GM18498 (cell line): Measurements from ENCODE around the gene KCNE1.
"Not testable (repeated sequence)": the region's sequence is repeated elsewhere in the genome, so short reads cannot be mapped to it uniquely, and the experiment has no call there.

Experiments
- ATAC-seq: cut with Tn5 transposase; IDR thresholded peaks from one replicate; pipeline ENCODE4 v1.9.1; 2021; ENCODE audit warnings: mild to moderate bottlenecking, moderate library complexity; ENCODE audit not compliant: unreplicated experiment

Gene KCNE1

GRCh38 chr21:34428441-34428840, 83.6 kb downstream of the KCNE1 start:
- not testable (repeated sequence) for ATAC-seq

GRCh38 chr21:34427339-34427738, 84.7 kb downstream of the KCNE1 start:
- not testable (repeated sequence) for ATAC-seq

GRCh38 chr21:34423805-34424204, 88.2 kb downstream of the KCNE1 start, which contains the start of gene SMIM34:
TSS of gene SMIM34 (minus strand) at chr21:34423951. CDS start at chr21:34423839, 112 bp downstream.
- ATAC-seq, result not testable (repeated sequence)

GRCh38 chr21:34417448-34418077, 94.4 kb downstream of the KCNE1 start:
- ATAC-seq, result not testable (repeated sequence)

GRCh38 chr21:34407294-34407693, 104.7 kb downstream of the KCNE1 start:
- ATAC-seq, result not testable (repeated sequence)

GRCh38 chr21:34406676-34407075, 105.3 kb downstream of the KCNE1 start:
- ATAC-seq, result not testable (repeated sequence)

GRCh38 chr21:34406102-34406501, 105.9 kb downstream of the KCNE1 start:
- not testable (repeated sequence) for ATAC-seq

- not testable (repeated sequence) for ATAC-seq
Measured at GRCh38 chr21:34405686-34406085, 106.3 kb downstream of the KCNE1 start.

GRCh38 chr21:34404742-34405141, 107.3 kb downstream of the KCNE1 start:
- not testable (repeated sequence) for ATAC-seq

- not testable (repeated sequence) for ATAC-seq
Measured at GRCh38 chr21:34400522-34400921, 111.5 kb downstream of the KCNE1 start.
